ENCODE measurements around the gene DDX39B.
"Not testable (repeated sequence)": the region's sequence is repeated elsewhere in the genome, so short reads cannot be mapped to it uniquely, and the experiment has no call there.

The DDX39B gene

GRCh38 chr6:31567531-31568370 is 25.9 kb upstream of the DDX39B start:
- Histone ChIP-seq H3K36me3 (ENCODE audit: control insufficient read depth, insufficient read depth, low read length) (no peaks in the 10 kb centered on the region), H3K27me3 (replicated peaks; ENCODE audit: control insufficient read depth, insufficient read depth, low read length, poor library complexity, severe bottlenecking) (no peaks in the 10 kb centered on the region), H3K4me1 (ENCODE audit: control insufficient read depth, insufficient read depth, low read length, poor library complexity, severe bottlenecking) (peaks cover 56% of the 10 kb centered on the region), H3K4me3 (ENCODE audit: insufficient read depth, low read depth, low read length, poor library complexity, severe bottlenecking) (peak overlapping the region; percentile 30), H3K27ac (ENCODE audit: insufficient read depth, low read length, poor library complexity, severe bottlenecking) (peak overlapping the region; percentile 86), H3K9me3 (ENCODE audit: control insufficient read depth, low read length) (no peaks in the 10 kb centered on the region)
- DNase-seq: no peak

DNA sequence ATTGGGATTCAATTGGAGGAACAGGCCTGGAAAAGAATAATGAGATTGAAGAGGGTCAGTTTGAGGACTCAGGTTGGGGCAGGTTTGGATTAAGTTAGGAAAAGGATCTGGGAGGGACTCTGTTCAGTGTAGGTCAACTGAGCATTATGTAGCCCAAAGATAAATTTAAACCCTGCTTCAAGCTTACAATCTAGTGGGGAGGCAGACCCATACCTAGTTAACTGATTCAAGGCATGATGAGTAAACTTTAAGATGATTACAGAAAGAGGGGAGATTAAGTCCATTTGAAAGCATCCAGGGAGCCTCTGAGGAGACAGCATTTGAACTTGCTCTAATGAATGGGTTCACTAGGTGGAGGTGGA is 18.9 kb upstream of the DDX39B start:
- H3K4me1 ChIP-seq (ENCODE audit: control insufficient read depth, insufficient read depth, low read length, poor library complexity, severe bottlenecking): peaks cover 53% of the 10 kb centered on the region
- H3K27ac ChIP-seq (ENCODE audit: insufficient read depth, low read length, poor library complexity, severe bottlenecking): peak overlapping the region; percentile 77
- no peaks in the 10 kb centered on the region for H3K36me3 ChIP-seq (ENCODE audit: control insufficient read depth, insufficient read depth, low read length)
- H3K27me3 ChIP-seq (replicated peaks; ENCODE audit: control insufficient read depth, insufficient read depth, low read length, poor library complexity, severe bottlenecking): no peaks in the 10 kb centered on the region
- H3K4me3 ChIP-seq (ENCODE audit: insufficient read depth, low read depth, low read length, poor library complexity, severe bottlenecking): peak overlapping the region; percentile 38
- no peak for DNase-seq
- no peaks in the 10 kb centered on the region for H3K9me3 ChIP-seq (ENCODE audit: control insufficient read depth, low read length)

- peak in 1 of 3 donors; percentile 37 for DNase-seq
- Histone ChIP-seq H3K4me1 (ENCODE audit: control insufficient read depth, insufficient read depth, low read length, poor library complexity, severe bottlenecking) (peaks cover 53% of the 10 kb centered on the region), H3K36me3 (ENCODE audit: control insufficient read depth, insufficient read depth, low read length) (no peaks in the 10 kb centered on the region), H3K27me3 (replicated peaks; ENCODE audit: control insufficient read depth, insufficient read depth, low read length, poor library complexity, severe bottlenecking) (no peaks in the 10 kb centered on the region), H3K4me3 (ENCODE audit: insufficient read depth, low read depth, low read length, poor library complexity, severe bottlenecking) (peak overlapping the region; percentile 38), H3K27ac (ENCODE audit: insufficient read depth, low read length, poor library complexity, severe bottlenecking) (peak overlapping the region; percentile 77), H3K9me3 (ENCODE audit: control insufficient read depth, low read length) (no peaks in the 10 kb centered on the region)
These were observed 18.3 kb upstream of the DDX39B start for GRCh38 chr6:31559958-31560696.

DNA sequence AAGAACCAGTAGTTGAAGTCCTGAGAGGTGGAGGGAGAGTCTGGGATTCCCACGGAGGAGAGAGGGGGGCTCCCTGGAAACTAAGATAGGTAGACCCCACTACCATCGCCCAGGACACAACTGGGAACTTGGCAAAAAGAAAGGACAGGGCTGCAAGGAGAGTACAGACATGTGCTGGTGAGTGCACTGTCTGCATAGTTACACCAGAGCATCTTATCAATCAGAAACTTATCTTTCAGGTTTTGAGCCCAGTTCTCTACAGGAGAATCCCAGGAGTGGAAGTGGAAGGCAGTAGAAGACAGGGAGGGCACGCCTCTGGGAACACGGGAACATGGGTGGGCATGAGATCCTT is 17.8 kb upstream of the DDX39B start:
- no peak for DNase-seq
- peak overlapping the region; percentile 38 for H3K4me3 ChIP-seq (ENCODE audit: insufficient read depth, low read depth, low read length, poor library complexity, severe bottlenecking)
- H3K36me3 ChIP-seq (ENCODE audit: control insufficient read depth, insufficient read depth, low read length): no peaks in the 10 kb centered on the region
- H3K27me3 ChIP-seq (replicated peaks; ENCODE audit: control insufficient read depth, insufficient read depth, low read length, poor library complexity, severe bottlenecking): no peaks in the 10 kb centered on the region
- H3K4me1 ChIP-seq (ENCODE audit: control insufficient read depth, insufficient read depth, low read length, poor library complexity, severe bottlenecking): peaks cover 53% of the 10 kb centered on the region
- no peaks in the 10 kb centered on the region for H3K9me3 ChIP-seq (ENCODE audit: control insufficient read depth, low read length)
- peak overlapping the region; percentile 77 for H3K27ac ChIP-seq (ENCODE audit: insufficient read depth, low read length, poor library complexity, severe bottlenecking)

DNA sequence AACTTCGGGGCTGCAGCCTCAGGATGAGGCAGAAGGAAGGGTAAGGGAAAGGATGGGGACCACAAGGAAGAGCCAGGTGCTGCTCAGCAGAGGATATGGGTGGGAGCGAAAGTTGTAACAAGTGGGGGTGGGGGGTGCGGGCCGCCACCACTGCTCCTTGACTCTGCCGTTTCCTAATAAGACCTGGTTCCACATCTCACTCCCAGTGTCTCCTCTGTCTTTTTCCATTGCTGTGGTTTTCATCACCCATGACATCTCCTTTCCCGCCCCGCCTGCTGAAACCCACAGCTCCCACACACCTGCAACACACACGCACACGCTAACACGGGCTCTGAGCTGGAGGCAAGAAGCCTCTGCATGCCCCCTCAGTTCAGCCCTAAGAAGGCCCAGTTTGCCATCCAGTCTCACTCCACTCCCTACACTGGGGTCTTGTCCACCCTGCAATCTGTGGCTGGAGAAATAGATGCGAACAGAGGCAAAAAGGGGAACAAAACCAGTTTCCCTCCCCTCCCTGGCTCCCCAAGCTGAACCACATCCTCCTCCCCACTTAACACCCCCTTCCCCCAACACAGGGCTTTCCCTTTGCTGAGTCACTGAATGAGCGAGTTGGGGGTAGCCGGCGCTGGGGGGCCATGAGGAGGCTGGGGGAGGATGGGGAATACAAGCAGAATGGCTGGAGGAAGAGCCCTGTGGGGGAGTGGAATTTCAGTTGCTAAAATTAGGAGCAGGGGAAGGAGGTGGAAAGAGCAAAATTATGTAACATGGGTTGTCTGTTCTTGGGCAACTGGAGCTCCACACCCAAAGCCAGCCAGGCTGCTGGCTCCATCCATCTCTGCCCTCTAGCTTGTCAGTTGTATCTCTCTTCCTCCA is 17.1 kb upstream of the DDX39B start:
- Histone ChIP-seq H3K4me3 (ENCODE audit: insufficient read depth, low read depth, low read length, poor library complexity, severe bottlenecking) (peak overlapping the region; percentile 38), H3K27ac (ENCODE audit: insufficient read depth, low read length, poor library complexity, severe bottlenecking) (peak overlapping the region; percentile 77), H3K4me1 (ENCODE audit: control insufficient read depth, insufficient read depth, low read length, poor library complexity, severe bottlenecking) (peaks cover 53% of the 10 kb centered on the region), H3K9me3 (ENCODE audit: control insufficient read depth, low read length) (no peaks in the 10 kb centered on the region), H3K27me3 (replicated peaks; ENCODE audit: control insufficient read depth, insufficient read depth, low read length, poor library complexity, severe bottlenecking) (no peaks in the 10 kb centered on the region), H3K36me3 (ENCODE audit: control insufficient read depth, insufficient read depth, low read length) (no peaks in the 10 kb centered on the region)
- peak in 2 of 3 donors; percentile 64 for DNase-seq

DNA sequence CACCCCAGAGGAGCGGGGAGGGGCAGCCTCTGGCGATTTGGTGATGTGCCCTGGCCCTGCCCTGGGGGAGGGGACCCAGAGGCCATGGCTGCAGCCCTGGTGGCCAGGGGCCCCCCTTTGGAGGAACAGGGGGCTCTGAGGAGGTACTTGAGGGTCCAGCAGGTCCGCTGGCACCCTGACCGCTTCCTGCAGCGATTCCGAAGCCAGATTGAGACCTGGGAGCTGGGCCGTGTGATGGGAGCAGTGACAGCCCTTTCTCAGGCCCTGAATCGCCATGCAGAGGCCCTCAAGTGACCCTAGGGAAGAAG is 16.5 kb upstream of the DDX39B start:
- H3K27ac ChIP-seq (ENCODE audit: insufficient read depth, low read length, poor library complexity, severe bottlenecking): peak overlapping the region; percentile 77

DNA sequence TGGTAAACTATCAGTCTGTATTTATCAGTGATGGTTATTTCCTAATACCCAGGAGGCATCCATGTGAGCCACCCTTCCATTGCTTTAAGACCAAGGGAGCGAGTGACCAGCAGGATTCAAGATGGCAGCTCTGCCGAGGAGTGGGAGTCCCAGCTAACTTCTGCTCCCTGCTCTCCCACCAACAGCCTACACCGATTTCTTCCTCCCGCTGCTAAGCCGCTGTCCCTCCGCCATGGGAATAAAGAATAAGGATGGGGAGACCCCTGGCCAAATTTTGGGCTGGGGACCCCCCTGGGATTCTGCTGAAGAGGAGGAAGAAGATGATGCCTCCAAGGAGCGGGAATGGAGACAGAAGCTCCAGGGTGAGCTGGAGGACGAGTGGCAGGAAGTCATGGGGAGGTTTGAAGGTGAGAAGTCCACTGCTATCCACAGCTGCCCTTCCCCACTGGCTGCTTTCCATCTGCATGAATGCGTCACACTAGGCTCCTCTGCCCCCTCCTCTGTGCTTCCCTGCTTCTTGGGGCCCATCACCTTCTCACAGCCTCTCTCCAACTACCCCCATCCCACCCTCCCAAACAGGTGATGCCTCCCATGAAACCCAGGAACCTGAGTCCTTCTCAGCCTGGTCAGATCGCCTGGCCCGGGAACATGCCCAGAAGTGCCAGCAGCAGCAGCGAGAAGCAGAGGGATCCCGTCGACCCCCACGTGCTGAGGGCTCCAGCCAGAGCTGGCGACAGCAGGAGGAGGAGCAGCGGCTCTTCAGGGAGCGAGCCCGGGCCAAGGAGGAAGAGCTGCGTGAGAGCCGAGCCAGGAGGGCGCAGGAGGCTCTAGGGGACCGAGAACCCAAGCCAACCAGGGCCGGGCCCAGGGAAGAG is 15.9 kb upstream of the DDX39B start:
- H3K4me3 ChIP-seq (ENCODE audit: insufficient read depth, low read depth, low read length, poor library complexity, severe bottlenecking): no peak overlapping the region
- no peaks in the 10 kb centered on the region for H3K27me3 ChIP-seq (replicated peaks; ENCODE audit: control insufficient read depth, insufficient read depth, low read length, poor library complexity, severe bottlenecking)
- H3K36me3 ChIP-seq (ENCODE audit: control insufficient read depth, insufficient read depth, low read length): no peaks in the 10 kb centered on the region
- no peak for DNase-seq
- peak overlapping the region; percentile 77 for H3K27ac ChIP-seq (ENCODE audit: insufficient read depth, low read length, poor library complexity, severe bottlenecking)
- peaks cover 53% of the 10 kb centered on the region for H3K4me1 ChIP-seq (ENCODE audit: control insufficient read depth, insufficient read depth, low read length, poor library complexity, severe bottlenecking)
- H3K9me3 ChIP-seq (ENCODE audit: control insufficient read depth, low read length): no peaks in the 10 kb centered on the region

More for the DNA sequence above, 16.5 kb upstream of the DDX39B start:
- Histone ChIP-seq H3K36me3 (ENCODE audit: control insufficient read depth, insufficient read depth, low read length) (no peaks in the 10 kb centered on the region), H3K4me3 (ENCODE audit: insufficient read depth, low read depth, low read length, poor library complexity, severe bottlenecking) (peak overlapping the region; percentile 38), H3K4me1 (ENCODE audit: control insufficient read depth, insufficient read depth, low read length, poor library complexity, severe bottlenecking) (peaks cover 53% of the 10 kb centered on the region), H3K27me3 (replicated peaks; ENCODE audit: control insufficient read depth, insufficient read depth, low read length, poor library complexity, severe bottlenecking) (no peaks in the 10 kb centered on the region), H3K9me3 (ENCODE audit: control insufficient read depth, low read length) (no peaks in the 10 kb centered on the region)
- DNase-seq: no peak

GRCh38 chr6:31556307-31556706 is 14.5 kb upstream of the DDX39B start:
- Histone ChIP-seq H3K4me1 (ENCODE audit: control insufficient read depth, insufficient read depth, low read length, poor library complexity, severe bottlenecking) (peaks cover 49% of the 10 kb centered on the region), H3K36me3 (ENCODE audit: control insufficient read depth, insufficient read depth, low read length) (no peaks in the 10 kb centered on the region)

DNA sequence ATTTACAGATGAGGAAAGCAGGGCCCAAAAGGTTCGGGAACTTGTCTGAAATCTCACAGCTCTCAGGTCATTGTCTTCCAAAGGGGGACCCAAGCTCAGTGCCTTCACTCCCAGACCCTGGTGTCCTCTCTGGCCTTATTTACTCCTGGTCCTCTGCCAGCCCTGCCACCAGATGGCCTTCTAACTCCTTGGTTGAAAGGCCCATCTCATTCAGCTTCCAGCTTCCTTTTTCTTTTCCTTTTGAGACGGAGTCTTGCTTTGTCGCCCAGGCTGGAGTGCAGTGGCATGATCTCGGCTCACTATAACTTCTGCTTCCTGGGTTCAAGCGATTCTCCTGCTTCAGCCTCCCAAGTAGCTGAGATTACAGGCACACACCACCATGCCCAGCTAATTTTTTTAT is 9.6 kb upstream of the DDX39B start:
- H3K4me3 ChIP-seq (ENCODE audit: insufficient read depth, low read depth, low read length, poor library complexity, severe bottlenecking); H3K9me3 ChIP-seq (ENCODE audit: control insufficient read depth, low read length); H3K36me3 ChIP-seq (ENCODE audit: control insufficient read depth, insufficient read depth, low read length); H3K27ac ChIP-seq (ENCODE audit: insufficient read depth, low read length, poor library complexity, severe bottlenecking); H3K27me3 ChIP-seq (replicated peaks; ENCODE audit: control insufficient read depth, insufficient read depth, low read length, poor library complexity, severe bottlenecking): not testable (repeated sequence)
- DNase-seq: peak; percentile 52 to 59 (median 57)
- H3K4me1 ChIP-seq (ENCODE audit: control insufficient read depth, insufficient read depth, low read length, poor library complexity, severe bottlenecking): peaks cover 23% of the 10 kb centered on the region

More at GRCh38 chr6:31556307-31556706, 14.5 kb upstream of the DDX39B start:
- DNase-seq: no peak
- H3K27me3 ChIP-seq (replicated peaks; ENCODE audit: control insufficient read depth, insufficient read depth, low read length, poor library complexity, severe bottlenecking): no peaks in the 10 kb centered on the region
- H3K9me3 ChIP-seq (ENCODE audit: control insufficient read depth, low read length): no peaks in the 10 kb centered on the region
- H3K27ac ChIP-seq (ENCODE audit: insufficient read depth, low read length, poor library complexity, severe bottlenecking): peak overlapping the region; percentile 44
- no peak overlapping the region for H3K4me3 ChIP-seq (ENCODE audit: insufficient read depth, low read depth, low read length, poor library complexity, severe bottlenecking)

All from effector memory CD4-positive, alpha-beta T cell (primary cell).